ENCODE data around the gene BSND.
A peak's percentile ranks its signal among the peaks of the same experiment; 100 is the strongest.
"Not testable (repeated sequence)": the region's sequence is repeated elsewhere in the genome, so short reads cannot be mapped to it uniquely, and the experiment has no call there.

BSND gene

GRCh38 chr1:54998677-54999076 is at the start of gene BSND:
Gene BSND (plus strand): TSS chr1:54998933. CDS start chr1:54999187, 254 bp downstream.
- no peak for DNase-seq

GRCh38 chr1:54949053-54949452 is 49.7 kb upstream of the BSND start:
- DNase-seq = no peak

- DNase-seq = no peak
These were observed 48.7 kb upstream of the BSND start for GRCh38 chr1:54950006-54950368.

GRCh38 chr1:54950369-54951163 is 48.2 kb upstream of the BSND start:
- DNase-seq = peak in 2 of 4 experiments; percentile 3 to 11

DNA sequence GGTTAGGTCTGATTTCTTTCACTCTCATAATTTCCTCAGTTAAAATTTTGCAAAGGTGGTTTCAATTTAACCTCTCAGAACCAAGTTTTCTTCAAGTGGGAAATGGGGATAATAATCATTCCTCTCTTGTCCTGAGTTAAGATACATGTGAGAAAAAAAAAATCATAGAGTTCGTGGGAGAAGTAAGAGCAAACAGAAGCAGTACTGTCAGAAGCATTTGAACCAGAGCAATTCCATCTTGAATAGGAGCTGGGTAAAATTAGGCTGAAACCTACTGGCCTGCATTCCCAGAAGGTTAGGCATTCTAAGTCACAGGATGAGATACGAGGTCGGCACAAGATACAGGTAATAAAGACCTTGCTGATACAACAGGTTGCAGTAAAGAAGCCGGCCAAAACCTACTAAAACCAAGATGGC is 46.9 kb upstream of the BSND start:
- no peak for DNase-seq

GRCh38 chr1:54952950-54953718 is 45.6 kb upstream of the BSND start:
- DNase-seq = no peak

DNA sequence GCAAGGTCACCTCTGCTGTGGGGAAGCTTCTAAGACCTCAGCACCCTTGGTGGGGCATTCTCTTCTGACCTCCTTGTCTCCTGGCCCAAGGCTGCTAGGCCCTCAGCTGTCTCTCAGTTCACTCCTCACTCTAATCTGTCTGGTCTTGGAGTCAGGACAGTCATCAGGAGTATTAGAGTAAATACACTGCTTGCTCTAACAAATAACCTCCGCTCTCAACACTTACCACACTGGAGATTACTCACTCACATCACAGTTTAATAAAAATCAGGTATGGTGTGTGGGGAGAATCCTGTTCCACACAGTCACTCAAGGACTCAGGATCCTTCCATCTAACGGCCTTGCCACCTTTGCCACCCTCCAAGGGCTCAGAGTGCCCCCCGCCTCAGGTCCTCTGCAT is 44.9 kb upstream of the BSND start:
- no peak for DNase-seq

DNA sequence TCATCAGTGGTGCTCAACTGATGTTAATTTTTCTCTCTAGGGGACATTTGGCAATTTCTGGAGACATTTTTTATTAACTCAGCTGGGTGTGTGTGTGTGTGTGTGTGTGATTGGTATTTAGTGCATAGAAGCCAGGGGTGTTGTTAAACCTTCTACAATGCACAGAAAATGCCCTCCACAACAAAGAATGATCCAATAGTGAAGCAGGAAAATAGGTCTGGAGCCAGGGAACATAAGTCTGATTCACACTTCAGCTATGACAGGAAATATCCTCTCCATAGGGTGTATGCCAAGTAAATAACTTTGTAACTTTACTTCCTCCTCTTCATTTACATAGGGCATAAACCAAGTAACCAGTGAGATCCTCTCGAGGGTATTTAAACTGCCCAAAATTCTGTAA is 43.4 kb upstream of the BSND start:
- DNase-seq = no peak

DNA sequence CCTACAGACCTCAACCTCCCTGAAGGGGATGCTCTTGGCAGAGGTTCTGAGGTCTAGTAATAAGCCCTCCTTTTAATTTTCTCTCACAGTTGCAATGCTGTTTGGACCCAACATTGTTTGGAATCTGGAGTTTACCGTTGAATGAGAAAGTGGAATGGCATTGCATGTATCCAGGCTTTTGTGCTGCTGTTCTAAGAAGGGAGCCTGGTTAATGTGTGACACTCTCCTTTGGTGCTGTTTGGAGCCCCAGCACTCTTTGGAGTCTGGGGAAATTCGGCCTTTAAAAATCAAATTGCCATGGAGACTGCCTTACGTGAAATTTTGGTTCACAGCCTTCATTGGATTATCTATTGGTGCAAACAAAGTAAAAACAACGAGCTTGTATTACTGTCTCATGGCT is 42.0 kb upstream of the BSND start:
- DNase-seq = no peak

- DNase-seq = no peak
These were observed 39.5 kb upstream of the BSND start for GRCh38 chr1:54959241-54959640.

GRCh38 chr1:54962612-54963395 is 35.9 kb upstream of the BSND start:
- DNase-seq = no peak

GRCh38 chr1:54963829-54964228 is 34.9 kb upstream of the BSND start:
- DNase-seq = not testable (repeated sequence)

DNA sequence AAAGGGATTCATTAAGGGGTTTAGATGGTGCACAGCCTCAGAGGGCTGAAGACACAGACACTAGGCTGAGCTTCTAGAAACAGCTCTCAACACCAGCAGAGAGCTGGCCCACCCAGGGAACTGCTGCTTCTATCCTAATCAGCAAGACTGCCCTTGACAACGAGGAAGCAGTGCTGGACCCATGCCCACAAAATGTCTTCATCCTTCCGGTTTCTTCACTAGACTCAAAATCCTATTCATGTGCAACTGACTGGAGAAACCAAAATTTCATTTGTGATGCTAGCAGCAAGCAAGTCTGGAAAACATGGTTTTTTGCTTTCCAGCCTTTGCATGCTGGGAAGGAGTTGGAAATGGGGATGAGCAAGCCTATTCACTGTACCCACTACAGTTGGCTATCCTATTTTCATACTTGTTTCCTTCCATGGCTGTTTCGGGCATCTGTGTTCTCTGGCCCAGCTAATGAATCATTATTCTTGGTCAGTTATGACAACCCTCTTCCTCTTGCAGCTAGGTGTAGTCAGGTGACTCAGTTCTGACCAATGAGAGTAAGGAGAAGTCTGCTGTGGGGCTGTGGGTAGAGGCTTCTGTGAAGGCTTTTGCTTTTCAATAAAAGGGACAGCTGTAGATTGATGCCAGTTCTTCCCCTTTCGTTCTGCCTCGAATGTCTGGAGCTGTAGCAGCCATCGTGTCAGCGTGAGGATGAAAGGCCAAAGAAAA is 33.0 kb upstream of the BSND start:
- DNase-seq = no peak

DNA sequence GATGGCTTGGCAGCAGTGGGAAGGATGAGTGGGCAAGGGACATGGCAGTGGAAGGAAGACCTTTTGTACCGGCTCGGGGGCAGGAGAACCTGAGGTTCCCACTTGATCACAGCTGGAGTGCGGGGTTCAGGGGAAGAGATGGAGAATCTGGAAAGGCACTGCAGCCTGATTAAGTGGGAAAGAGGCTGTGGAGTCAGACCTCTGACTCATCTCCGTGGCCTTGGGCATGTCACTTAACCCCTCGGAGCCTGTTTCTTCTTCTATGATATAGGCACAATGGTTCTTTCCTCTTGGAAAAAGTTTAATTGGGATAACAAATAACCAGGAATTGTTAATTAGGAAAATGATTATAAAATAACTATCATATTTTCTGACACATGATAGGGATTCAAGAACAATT is 31.4 kb upstream of the BSND start:
- no peak for DNase-seq

GRCh38 chr1:54968551-54968950 is 30.2 kb upstream of the BSND start:
- DNase-seq = no peak

DNA sequence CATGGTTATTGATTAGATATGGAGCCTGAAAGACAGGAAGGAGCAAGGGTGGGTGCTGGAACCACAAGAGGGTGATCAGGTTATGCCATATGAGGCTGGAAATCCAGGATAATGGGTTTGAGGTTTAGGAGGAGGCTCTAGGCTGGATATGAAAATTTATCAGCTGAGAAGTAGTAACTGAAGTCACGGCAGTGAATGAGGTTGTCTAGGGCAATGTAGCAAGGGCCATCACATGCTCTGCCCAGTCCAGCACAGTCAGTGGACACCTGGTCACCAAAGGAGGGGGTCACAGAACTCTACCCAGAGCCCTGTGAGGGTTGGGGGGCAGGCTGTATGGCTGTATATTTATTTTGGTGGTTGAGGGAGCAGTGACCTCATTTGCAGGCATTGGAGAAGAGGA is 28.9 kb upstream of the BSND start:
- DNase-seq = no peak

DNA sequence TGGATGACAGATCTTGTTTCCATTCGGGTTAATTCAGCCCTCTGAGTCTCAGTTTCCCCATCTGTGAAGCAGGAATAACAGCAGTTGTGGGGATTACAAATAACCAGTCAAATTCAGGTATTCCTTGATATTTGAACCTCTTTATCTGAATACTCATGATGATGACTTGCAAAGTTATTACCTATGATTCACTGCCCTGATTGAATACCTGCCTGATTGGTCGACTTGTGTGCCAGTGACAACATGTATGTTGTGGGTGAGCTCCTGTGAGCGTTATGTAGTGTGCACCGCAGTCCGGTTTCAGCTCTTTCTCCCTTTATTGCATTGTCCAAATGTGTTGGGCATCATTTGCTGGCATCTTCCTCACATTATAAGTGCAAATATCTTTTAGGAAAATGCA is 27.8 kb upstream of the BSND start:
- no peak for DNase-seq

DNA sequence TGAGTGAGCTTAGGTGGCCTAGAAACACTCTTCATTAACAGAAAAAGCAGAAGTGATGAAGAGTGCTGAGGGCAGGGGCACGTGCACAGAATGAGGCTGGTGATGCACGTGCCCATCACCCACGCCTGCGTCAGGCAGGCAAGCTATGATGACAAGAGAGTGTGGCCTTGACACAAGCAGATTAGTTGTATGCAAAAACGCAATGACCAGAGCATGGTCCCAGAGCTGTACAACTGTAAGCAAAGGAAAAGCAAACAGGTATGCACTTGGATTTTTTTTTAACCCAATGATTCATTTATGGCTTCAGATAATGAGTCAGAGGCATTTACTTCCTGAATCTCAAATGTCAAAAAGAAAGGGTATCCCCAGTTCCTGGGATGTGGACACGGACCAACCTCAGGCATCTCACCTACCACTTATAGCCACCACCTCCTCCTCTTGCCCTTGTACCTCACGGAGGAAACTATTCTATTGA is 27.4 kb upstream of the BSND start:
- no peak for DNase-seq

GRCh38 chr1:54972436-54972835 is 26.3 kb upstream of the BSND start:
- DNase-seq = no peak

DNA sequence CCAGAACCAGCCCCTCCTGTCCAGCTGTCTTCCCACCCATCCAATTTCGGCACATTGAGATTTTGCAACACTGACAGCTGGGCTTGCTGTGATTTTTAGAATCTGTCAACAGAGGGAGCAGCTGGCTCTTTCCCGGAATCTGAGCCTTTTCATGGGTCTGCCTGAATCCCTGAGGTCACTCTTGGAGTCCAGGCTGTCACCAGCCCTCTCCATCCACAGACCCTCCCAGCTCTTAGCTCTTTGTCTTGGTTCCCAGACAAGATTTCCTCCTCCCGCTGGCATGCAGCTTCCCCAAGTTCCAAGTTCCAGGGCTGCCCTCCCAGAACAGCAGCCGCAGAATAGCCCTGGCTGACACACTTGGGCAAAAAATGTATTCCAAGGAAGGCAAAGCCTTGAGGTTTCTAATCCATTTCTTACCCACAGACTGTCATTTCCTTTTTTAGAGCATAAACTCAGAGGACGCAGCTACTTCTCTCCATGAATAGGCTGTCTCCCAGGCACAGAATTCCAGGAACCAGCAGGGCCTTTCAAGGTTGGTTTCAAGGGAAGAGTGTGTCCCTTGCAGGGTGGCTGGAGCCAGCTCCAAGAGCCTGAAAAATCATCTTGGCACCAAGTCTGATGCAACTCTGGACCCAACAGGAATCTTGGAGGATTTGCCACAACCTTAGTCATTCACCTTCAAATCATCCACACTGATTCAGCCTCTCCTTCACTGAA is 25.4 kb upstream of the BSND start:
- DNase-seq = no peak

DNA sequence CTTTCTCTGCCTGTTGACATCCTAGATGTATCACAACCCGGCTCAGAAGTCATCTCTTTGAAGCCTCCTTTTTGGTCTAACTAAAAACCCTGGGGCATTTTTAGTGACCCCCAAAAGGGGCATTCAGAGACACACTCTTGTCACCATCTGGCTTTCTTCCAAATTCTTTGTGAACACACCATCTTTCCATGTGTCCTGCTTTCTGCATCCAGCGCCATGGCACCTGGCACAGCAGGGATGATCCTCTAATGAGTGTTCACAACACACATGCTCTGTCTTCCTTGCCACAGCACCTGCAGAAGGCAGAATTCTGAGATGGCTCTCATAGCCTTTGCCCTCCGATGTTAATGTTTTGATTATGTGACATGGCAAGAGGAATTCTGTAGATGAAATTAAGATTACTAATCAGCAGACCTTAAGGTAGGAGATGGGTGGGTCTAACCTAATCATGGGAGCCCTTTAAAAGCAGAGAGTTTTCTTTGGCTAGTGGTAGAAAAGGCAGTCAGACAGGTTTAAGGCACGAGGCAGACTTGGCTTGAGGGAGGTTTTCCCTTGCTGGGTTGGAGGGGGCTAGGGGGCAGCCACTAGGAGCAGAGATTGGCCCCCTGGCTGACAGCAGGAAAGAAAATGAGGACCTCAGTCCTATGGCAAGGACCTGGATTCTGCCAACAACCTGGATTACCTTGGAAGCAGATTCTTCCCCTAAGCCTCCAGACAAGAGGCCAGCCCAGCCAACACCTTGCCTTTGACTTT is 23.2 kb upstream of the BSND start:
- DNase-seq = no peak
